Brain microvascular endothelial cell (primary cell): ENCODE data around the gene RABGGTA.
A peak's percentile ranks its signal among the peaks of the same experiment; 100 is the strongest.
"Not testable (repeated sequence)": the region's sequence is repeated elsewhere in the genome, so short reads cannot be mapped to it uniquely, and the experiment has no call there.

Experiments
- DNase-seq: peaks from one replicate; pipeline ENCODE4 v3.0.0-alpha.2; 2020
- H3K27ac ChIP-seq: fragments of 250-450 bp; sonication (Bioruptor Pico); 2 replicates; pipeline ENCODE4 v1.5.1; 2020; ENCODE audit warnings: mild to moderate bottlenecking, moderate library complexity
- H3K27me3 ChIP-seq: fragments of 250-450 bp; sonication (Bioruptor Pico); replicated peaks from 2 replicates; pipeline ENCODE4 v1.5.1; 2020; ENCODE audit warnings: mild to moderate bottlenecking
- H3K36me3 ChIP-seq: fragments of 250-450 bp; sonication (Bioruptor Pico); replicated peaks from 2 replicates; pipeline ENCODE4 v1.5.1; 2020; ENCODE audit warnings: mild to moderate bottlenecking
- H3K4me3 ChIP-seq: 2 replicates; pipeline ENCODE4 v1.5.1; 2011; ENCODE audit warnings: low read depth, mild to moderate bottlenecking, control low read depth, low read length, moderate library complexity
- in situ Hi-C: cut with HindIII; loops from 2 replicates; pipeline ENCODE4 v1.10.0; 2017; ENCODE audit warnings: low sequenced_read_pairs, low pct_ligation_motif_present
- TF ChIP-seq, protein P1 (sequence below): IDR thresholded peaks from 2 replicates; pipeline ENCODE4 v1.5.1; 2011; ENCODE audit warnings: low read depth, mild to moderate bottlenecking, moderate library complexity, low read length, control low read depth, inconsistent platforms; ENCODE audit errors: missing control alignments

RABGGTA gene

DNA sequence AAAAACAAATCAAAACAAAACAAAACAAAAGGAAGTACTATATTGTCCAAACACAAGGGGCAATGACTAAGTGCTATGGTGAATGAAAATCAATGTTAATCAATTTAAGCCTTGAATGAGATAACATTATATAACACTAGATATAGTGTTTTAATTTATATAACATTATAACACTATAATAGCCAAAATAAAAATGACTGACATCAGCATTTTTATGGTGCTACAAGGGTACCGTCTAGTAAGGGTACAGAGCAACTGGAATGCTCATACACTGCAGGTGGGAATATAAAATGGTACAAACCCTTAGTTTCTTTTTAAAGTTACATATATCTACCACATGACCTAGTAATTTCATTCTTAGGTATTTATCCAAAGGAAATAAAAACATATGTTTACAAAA lies 44.9 kb downstream of the RABGGTA start:
- Histone ChIP-seq H3K36me3 (peaks cover 3% of the 10 kb centered on the region), H3K27me3 (no peaks in the 10 kb centered on the region), H3K4me3 (no peak overlapping the region), H3K27ac (no peak overlapping the region)
- in situ Hi-C loops = no loop called here
- TF ChIP-seq, protein P1, sequence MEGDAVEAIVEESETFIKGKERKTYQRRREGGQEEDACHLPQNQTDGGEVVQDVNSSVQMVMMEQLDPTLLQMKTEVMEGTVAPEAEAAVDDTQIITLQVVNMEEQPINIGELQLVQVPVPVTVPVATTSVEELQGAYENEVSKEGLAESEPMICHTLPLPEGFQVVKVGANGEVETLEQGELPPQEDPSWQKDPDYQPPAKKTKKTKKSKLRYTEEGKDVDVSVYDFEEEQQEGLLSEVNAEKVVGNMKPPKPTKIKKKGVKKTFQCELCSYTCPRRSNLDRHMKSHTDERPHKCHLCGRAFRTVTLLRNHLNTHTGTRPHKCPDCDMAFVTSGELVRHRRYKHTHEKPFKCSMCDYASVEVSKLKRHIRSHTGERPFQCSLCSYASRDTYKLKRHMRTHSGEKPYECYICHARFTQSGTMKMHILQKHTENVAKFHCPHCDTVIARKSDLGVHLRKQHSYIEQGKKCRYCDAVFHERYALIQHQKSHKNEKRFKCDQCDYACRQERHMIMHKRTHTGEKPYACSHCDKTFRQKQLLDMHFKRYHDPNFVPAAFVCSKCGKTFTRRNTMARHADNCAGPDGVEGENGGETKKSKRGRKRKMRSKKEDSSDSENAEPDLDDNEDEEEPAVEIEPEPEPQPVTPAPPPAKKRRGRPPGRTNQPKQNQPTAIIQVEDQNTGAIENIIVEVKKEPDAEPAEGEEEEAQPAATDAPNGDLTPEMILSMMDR = no peak
- no peak for DNase-seq

DNA sequence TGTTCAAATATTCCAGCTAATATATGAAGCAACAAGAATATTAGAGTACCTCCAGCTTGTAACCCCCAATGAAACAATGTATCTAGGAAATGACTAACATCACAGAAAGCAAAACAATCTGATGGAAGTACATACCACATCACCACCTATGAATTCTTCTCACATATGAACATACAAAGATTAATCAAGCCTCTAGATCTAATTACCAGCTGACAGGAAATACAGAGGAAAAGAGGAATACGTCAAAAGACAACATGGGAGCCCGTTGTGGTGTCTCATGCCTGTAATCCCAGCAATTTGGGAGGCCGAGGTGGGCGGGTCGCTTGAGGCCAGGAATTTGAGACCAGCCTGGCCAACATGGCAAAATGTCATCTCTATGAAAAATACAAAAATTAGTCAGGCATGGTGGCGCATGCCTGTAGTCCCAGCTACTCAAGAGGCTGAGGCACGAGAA lies 46.8 kb downstream of the RABGGTA start:
- TF ChIP-seq, protein P1 = no peak
- peak; percentile 78 for DNase-seq
- H3K27ac ChIP-seq = peak overlapping the region; percentile 69
- H3K36me3 ChIP-seq = peaks cover 3% of the 10 kb centered on the region
- no peak overlapping the region for H3K4me3 ChIP-seq
- H3K27me3 ChIP-seq = no peaks in the 10 kb centered on the region
- in situ Hi-C loops = no loop called here

DNA sequence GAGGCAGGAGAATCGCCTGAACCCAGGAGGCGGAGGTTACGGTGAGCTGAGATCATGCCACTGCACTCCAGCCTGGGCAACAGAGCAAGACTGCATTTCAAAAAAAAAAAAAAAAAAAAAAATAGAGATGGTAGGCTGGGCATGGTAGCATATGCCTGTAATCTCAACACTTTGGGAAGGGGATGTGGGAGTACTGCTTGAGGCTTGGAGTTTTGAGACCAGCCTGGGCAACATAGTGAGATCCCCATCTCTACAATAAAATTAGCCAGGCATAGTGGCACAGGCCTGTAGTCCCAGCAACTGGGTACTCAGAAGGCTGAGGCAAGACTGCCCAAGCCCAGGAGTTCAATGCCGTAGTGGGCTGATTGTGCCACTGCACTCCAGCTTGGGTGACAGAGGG lies 48.4 kb downstream of the RABGGTA start:
- in situ Hi-C loops, H3K36me3 ChIP-seq, DNase-seq, H3K27me3 ChIP-seq, H3K27ac ChIP-seq, H3K4me3 ChIP-seq: not testable (repeated sequence)

DNA sequence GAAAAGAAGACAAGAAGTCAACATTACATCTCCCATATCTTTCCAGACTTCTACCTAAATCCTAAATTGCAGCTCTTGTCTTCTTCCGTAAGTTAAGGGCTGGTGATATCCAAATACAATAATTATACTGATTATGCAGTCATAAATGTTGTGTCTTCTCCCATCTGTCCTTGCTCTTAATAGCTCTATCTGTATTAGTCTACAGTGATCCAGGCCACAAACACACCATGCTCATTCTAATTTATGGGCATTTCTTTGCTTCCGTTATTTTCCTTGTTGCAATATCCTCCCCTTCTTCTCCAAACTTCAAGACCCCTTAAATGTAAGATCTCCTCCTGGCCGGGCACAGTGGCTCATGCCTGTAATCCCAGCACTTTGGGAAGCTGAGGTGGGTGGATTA lies 51.9 kb downstream of the RABGGTA start:
- in situ Hi-C loops = no loop called here
- TF ChIP-seq, protein P1 = no peak
- H3K27ac ChIP-seq = no peak overlapping the region
- peaks cover 9% of the 10 kb centered on the region for H3K36me3 ChIP-seq
- no peak for DNase-seq
- H3K27me3 ChIP-seq = no peaks in the 10 kb centered on the region
- no peak overlapping the region for H3K4me3 ChIP-seq

DNA sequence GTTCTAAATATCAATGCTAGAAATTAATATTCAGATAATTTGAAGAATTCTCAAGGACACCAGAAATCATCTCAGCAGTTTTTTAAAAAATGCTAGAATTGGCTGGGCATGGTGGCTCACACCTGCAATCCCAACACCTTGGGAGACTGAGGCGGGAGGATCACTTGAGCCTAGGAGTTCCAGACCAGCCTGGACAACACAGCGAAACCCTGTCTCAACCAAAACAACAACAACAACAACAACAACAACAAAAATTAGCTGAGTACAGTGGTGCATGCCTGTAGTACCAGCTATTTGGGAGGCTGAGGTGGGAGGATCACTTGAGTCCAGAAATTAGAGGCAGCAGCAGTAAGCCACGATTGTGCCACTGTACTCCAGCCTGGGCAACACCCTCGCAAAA lies 52.3 kb downstream of the RABGGTA start:
- TF ChIP-seq, protein P1 = no peak
- in situ Hi-C loops = no loop called here
- Histone ChIP-seq H3K27me3 (no peaks in the 10 kb centered on the region), H3K4me3 (no peak overlapping the region), H3K27ac (no peak overlapping the region), H3K36me3 (peaks cover 9% of the 10 kb centered on the region)
- DNase-seq = no peak

DNA sequence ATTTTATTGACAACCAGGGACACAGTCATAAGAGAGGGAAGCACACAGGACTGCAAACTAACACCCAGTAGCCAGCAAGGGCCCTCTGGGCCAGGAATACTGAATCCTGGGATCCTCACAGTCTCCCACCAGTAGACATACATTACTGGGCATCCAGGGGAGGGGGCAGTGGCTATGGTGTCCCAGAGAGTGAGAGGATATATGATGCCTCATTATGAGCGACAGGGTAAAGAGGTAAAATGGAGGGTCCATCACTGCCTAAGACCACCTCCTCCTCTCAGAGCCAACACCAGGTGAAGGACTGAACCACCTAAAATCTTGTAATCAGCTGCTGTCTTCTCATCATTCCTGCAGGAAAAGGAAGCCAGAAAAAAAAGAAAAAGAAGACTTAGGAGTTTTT lies 54.5 kb downstream of the RABGGTA start:
- H3K4me3 ChIP-seq, H3K27ac ChIP-seq, H3K36me3 ChIP-seq, in situ Hi-C loops, DNase-seq, H3K27me3 ChIP-seq: not testable (repeated sequence)

DNA sequence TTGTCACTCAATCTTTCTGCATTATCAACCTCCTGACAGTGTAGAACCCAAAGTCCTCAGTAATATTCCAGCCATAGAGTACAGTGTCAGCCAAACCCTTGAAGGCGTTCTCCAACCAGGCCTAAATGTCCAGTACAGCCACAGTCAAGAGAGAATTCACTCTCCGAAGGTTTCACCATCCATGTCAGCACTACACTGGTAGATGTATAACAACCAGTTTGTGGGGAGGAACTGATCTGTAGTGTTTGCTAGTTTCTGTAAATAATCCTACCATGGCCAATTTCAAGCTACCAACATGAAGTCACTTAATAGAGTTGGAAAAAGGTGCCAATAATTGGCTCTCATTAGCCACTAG lies 55.1 kb downstream of the RABGGTA start:
- Histone ChIP-seq H3K4me3 (peak overlapping the region; percentile 78), H3K27me3 (no peaks in the 10 kb centered on the region), H3K27ac (no peak overlapping the region), H3K36me3 (peaks cover 10% of the 10 kb centered on the region)
- in situ Hi-C loops = no loop called here
- TF ChIP-seq, protein P1 = no peak
- no peak for DNase-seq
